GM12878 (cell line): ENCODE data around the gene MMP14. TPM values are rescaled to one million over a fixed set of nuclear protein-coding genes. Genes with fewer than 3 reads are reported as not detected.

ENCODE experiments used
- ATAC-seq: fragments of 200-7000 bp; cut with Tn5 transposase; 3 replicates; pipeline ENCODE4 v1.9.1; 2020; ENCODE audit warnings: mild to moderate bottlenecking, moderate library complexity
- BruUV-seq: library from RNA; stranded (reverse); fragments of 400-500 nt; replicated peaks from 2 replicates; lab custom pipeline; 2021; lab: Mats Ljungman, UMichigan
- CTCF ChIA-PET: fragments of 300-600 bp; sonication (Branson Sonifier 250); formaldehyde crosslinking; extraction: SDS; loops from one replicate; lab custom pipeline; 2021; ENCODE audit warnings: inconsistent platforms; lab: Yijun Ruan, JAX
- POLR2A ChIA-PET: fragments of 350-600 bp; formaldehyde crosslinking; extraction: SDS; loops from one replicate; lab custom pipeline; 2021; ENCODE audit warnings: inconsistent platforms; lab: Charles Lee
- RAD21 ChIA-PET: fragments of 300-600 bp; sonication (Branson Sonifier 250); formaldehyde crosslinking; loops from one replicate; lab custom pipeline; 2023; ENCODE audit warnings: antibody characterized with exemption; ENCODE audit not compliant: unreplicated experiment; lab: Charles Lee
- SMC1A ChIA-PET: fragments of 300-600 bp; sonication (Branson Sonifier 250); formaldehyde crosslinking; loops from one replicate; lab custom pipeline; 2023; ENCODE audit not compliant: unreplicated experiment, uncharacterized antibody; lab: Charles Lee
- DNase-seq: peaks from one replicate; pipeline ENCODE4 v3.0.0-alpha.2; 2011; ENCODE audit warnings: low read depth, low spot score
- FAIRE-seq: peaks from 3 replicates; lab custom pipeline; 2011; peaks lifted over from hg19 to GRCh38; lab: Jason Lieb, UNC
- H2AFZ ChIP-seq: 2 replicates; pipeline ENCODE4 v1.6.0; 2011; ENCODE audit warnings: low read depth, low read length, control low read depth; ENCODE audit not compliant: control insufficient read depth
- H3K27ac ChIP-seq: 2 replicates; pipeline ENCODE4 v1.5.1; 2011; ENCODE audit warnings: control low read depth; ENCODE audit not compliant: control insufficient read depth, insufficient read depth
- H3K27me3 ChIP-seq, 2 experiments: replicated peaks in 1 of 2; 2 replicates each; pipeline versions ENCODE4 v1.6.0 to v1.6.1; 2011; ENCODE audit warnings: low read length in 1 of 2; ENCODE audit not compliant: control insufficient read depth in 2 of 2, insufficient read depth in 2 of 2
- H3K36me3 ChIP-seq, 2 experiments: 2 replicates each; pipeline ENCODE4 v1.5.1; 2011; ENCODE audit warnings: low read length in 1 of 2; ENCODE audit not compliant: control insufficient read depth in 2 of 2, insufficient read depth in 2 of 2
- H3K4me1 ChIP-seq: 2 replicates; pipeline ENCODE4 v1.6.1; 2011; ENCODE audit warnings: mild to moderate bottlenecking, low read length, moderate library complexity, mixed read lengths; ENCODE audit not compliant: control insufficient read depth, insufficient read depth
- H3K4me2 ChIP-seq: 2 replicates; pipeline ENCODE4 v1.6.0; 2011; ENCODE audit warnings: control low read depth; ENCODE audit not compliant: control insufficient read depth, insufficient read depth
- H3K4me3 ChIP-seq: fragments of 200-600 bp; sonication (generic); 2 replicates; pipeline ENCODE4 v1.5.1; 2016
- H3K79me2 ChIP-seq: 2 replicates; pipeline ENCODE4 v1.6.0; 2011; ENCODE audit warnings: low read length; ENCODE audit not compliant: control insufficient read depth, insufficient read depth
- H3K9ac ChIP-seq: 2 replicates; pipeline ENCODE4 v1.8.0; 2011; ENCODE audit warnings: low read length, control low read depth, mixed read lengths; ENCODE audit not compliant: control insufficient read depth, insufficient read depth
- H3K9me3 ChIP-seq: replicated peaks from 3 replicates; pipeline ENCODE4 v1.5.1; 2011; ENCODE audit warnings: mild to moderate bottlenecking, low read length; ENCODE audit not compliant: control insufficient read depth, insufficient read depth
- H4K20me1 ChIP-seq: 2 replicates; pipeline ENCODE4 v1.6.0; 2011; ENCODE audit not compliant: control insufficient read depth, insufficient read depth
- CBX3 ChIP-seq: fragments of 200-600 bp; sonication (generic); IDR thresholded peaks from 2 replicates; pipeline ENCODE4 v1.6.1; 2016; ENCODE audit warnings: low read depth, borderline replicate concordance
- FOXK2 ChIP-seq: fragments of 450-650 bp; IDR thresholded peaks from 2 replicates; pipeline ENCODE4 v1.6.1; 2017; ENCODE audit warnings: mild to moderate bottlenecking, moderate library complexity
- JUNB ChIP-seq: IDR thresholded peaks from 2 replicates; pipeline ENCODE4 v1.6.1; 2016; ENCODE audit warnings: antibody characterized with exemption, mild to moderate bottlenecking
- KAT2A ChIP-seq: conservative IDR thresholded peaks from 2 replicates; pipeline ENCODE4 v1.6.1; 2011; ENCODE audit warnings: low read depth, low read length; ENCODE audit not compliant: control insufficient read depth
- KDM1A ChIP-seq: fragments of 200-600 bp; sonication (generic); IDR thresholded peaks from 2 replicates; pipeline ENCODE4 v1.6.1; 2016; ENCODE audit warnings: borderline replicate concordance
- MTA3 ChIP-seq: IDR thresholded peaks from 2 replicates; pipeline ENCODE4 v1.6.1; 2012; ENCODE audit warnings: low read length, inconsistent platforms, borderline replicate concordance
- MYB ChIP-seq: fragments of 150-350 bp; IDR thresholded peaks from 2 replicates; pipeline ENCODE4 v1.6.1; 2014; ENCODE audit warnings: mild to moderate bottlenecking, low read depth, low read length, borderline replicate concordance
- POLR2AphosphoS2 ChIP-seq: IDR thresholded peaks from 2 replicates; pipeline ENCODE4 v1.6.1; 2011; ENCODE audit warnings: low read depth, mild to moderate bottlenecking, low read length, improper control_type of control experiment, moderate library complexity
- RAD21 ChIP-seq: IDR thresholded peaks from 2 replicates; pipeline ENCODE4 v1.6.1; 2011; ENCODE audit warnings: mild to moderate bottlenecking, low read depth, low read length, moderate library complexity; ENCODE audit not compliant: insufficient read depth
- RBBP5 ChIP-seq: fragments of 200-600 bp; sonication (generic); conservative IDR thresholded peaks from 2 replicates; pipeline ENCODE4 v1.6.1; 2016
- RCOR1 ChIP-seq: conservative IDR thresholded peaks from 2 replicates; pipeline ENCODE4 v1.6.1; 2012; ENCODE audit warnings: low read depth, low read length, improper control_type of control experiment
- STAT1 ChIP-seq: fragments of 450-650 bp; conservative IDR thresholded peaks from 2 replicates; pipeline ENCODE4 v1.6.1; 2014; ENCODE audit warnings: antibody characterized with exemption, mild to moderate bottlenecking
- ZNF24 ChIP-seq: fragments of 450-650 bp; IDR thresholded peaks from 2 replicates; pipeline ENCODE4 v1.6.1; 2017; ENCODE audit warnings: antibody characterized with exemption, mild to moderate bottlenecking
- WGBS: methylation state at CpG from one replicate; pipeline ENCODE4 v1.1.6; 2016; ENCODE audit warnings: low lambda C conversion rate; ENCODE audit not compliant: insufficient replicate concordance, insufficient coverage; ENCODE audit errors: missing lambda C conversion rate; 5-methylcytosine and 5-hydroxymethylcytosine counted together
- in situ Hi-C: fragments of 300-500 bp; cut with MboI; formaldehyde crosslinking; loops from 9 replicates; pipeline ENCODE4 v1.14.3; 2018; ENCODE audit warnings: mixed read lengths
- intact Hi-C: fragments of 100-400 bp; cut with micrococcal nuclease; formaldehyde crosslinking; loops from one replicate; pipeline ENCODE4 v1.14.2; 2022; ENCODE audit not compliant: unreplicated experiment
- polyA plus RNA-seq, 11 experiments: library from polyadenylated mRNA; depleted of rRNA in 4 of 11; unstranded in 6 of 11; stranded (reverse) in 5 of 11; fragments of >200 nt; fragmentation: Nextera tagmentation in 4 of 11; fragmentation: Illumina TruSeq in 1 of 11; extraction: Ambion mirVana in 4 of 11; extraction: Trizol in 1 of 11; gene quantifications; 1 replicate in 1 of 11; 2 replicates in 10 of 11; pipeline versions ENCODE4 v1.2.1 to v1.2.3, GENCODE V29; 2011 to 2016; ENCODE audit warnings: inconsistent platforms in 2 of 11, missing spikeins in 2 of 11, low read depth in 1 of 11
- total RNA-seq, 4 experiments: library from RNA; depleted of rRNA in 3 of 4; stranded (reverse); fragments of >200 nt in 3 of 4; fragmentation: Illumina TruSeq in 1 of 4; extraction: Trizol in 1 of 4; gene quantifications; 2 replicates each; pipeline versions ENCODE4 v1.2.1 to v1.2.3, GENCODE V29; 2013 to 2021
- TF ChIP-seq, protein P1 (sequence below): fragments of 450-650 bp; formaldehyde crosslinking; IDR thresholded peaks from 2 replicates; pipeline ENCODE4 v1.5.0; 2022; ENCODE audit warnings: mild to moderate bottlenecking, missing genetic modification characterization
- TF ChIP-seq, protein P2 (sequence below): IDR thresholded peaks from 2 replicates; pipeline ENCODE4 v1.6.1; 2012; ENCODE audit warnings: low read length, inconsistent platforms
- TF ChIP-seq, protein P3 (sequence below): fragments of 450-650 bp; IDR thresholded peaks from 2 replicates; pipeline ENCODE4 v1.6.1; 2014; ENCODE audit warnings: mild to moderate bottlenecking

Gene MMP14
- total and polyA plus RNA-seq, 10 of the 15 experiments (the other 5 are each of a cell fraction or from before 2014, with no cell fraction given): 0.31 to 1.9 (median 0.70) TPM; not detected in 2

DNA sequence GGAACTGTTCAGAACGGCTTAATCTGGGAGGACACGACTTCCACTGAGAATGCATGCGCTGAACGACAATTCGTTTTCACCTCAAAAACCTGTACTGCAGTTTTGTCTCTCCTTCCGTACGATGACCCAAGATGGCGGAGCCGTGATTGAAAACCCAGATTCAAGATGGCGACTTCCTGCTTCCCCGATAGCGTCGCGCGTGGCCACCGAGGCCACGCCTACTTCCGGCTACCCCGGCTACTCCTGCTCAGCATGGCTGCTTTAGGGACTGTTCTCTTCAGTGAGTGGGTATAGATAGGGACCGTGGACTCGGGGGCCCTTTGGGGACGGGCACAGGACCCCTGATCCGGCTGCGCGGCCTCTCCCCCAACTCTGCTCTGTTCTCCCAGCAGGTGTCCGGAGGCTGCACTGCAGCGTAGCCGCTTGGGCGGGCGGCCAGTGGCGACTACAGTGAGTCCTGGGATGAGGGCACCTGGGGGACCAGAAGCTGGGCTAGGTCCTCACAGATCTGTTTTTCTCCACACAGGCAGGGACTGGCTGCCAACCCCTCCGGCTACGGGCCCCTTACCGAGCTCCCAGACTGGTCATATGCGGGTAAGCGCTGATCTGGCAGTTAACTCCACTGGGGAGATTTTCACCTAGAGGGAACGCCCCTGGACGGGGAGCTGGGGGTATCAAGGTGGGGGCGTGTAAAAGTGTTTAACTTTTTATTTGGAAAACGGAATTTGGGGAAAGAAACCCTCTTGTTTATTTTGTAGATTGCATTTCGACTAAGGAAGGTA lies 6.5 kb upstream of the MMP14 start, which contains the start of gene MRPL52 (continued):
- TF ChIP-seq, protein P1, sequence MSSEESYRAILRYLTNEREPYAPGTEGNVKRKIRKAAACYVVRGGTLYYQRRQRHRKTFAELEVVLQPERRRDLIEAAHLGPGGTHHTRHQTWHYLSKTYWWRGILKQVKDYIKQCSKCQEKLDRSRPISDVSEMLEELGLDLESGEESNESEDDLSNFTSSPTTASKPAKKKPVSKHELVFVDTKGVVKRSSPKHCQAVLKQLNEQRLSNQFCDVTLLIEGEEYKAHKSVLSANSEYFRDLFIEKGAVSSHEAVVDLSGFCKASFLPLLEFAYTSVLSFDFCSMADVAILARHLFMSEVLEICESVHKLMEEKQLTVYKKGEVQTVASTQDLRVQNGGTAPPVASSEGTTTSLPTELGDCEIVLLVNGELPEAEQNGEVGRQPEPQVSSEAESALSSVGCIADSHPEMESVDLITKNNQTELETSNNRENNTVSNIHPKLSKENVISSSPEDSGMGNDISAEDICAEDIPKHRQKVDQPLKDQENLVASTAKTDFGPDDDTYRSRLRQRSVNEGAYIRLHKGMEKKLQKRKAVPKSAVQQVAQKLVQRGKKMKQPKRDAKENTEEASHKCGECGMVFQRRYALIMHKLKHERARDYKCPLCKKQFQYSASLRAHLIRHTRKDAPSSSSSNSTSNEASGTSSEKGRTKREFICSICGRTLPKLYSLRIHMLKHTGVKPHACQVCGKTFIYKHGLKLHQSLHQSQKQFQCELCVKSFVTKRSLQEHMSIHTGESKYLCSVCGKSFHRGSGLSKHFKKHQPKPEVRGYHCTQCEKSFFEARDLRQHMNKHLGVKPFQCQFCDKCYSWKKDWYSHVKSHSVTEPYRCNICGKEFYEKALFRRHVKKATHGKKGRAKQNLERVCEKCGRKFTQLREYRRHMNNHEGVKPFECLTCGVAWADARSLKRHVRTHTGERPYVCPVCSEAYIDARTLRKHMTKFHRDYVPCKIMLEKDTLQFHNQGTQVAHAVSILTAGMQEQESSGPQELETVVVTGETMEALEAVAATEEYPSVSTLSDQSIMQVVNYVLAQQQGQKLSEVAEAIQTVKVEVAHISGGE (CRISPR knock-in tag): no peak
- TF ChIP-seq POLR2AphosphoS2: no peak
- no peak for TF ChIP-seq MYB
- TF ChIP-seq KDM1A: no peak
- TF ChIP-seq KAT2A: no peak
- no peak for TF ChIP-seq CBX3

- intact Hi-C loops: no loop called here
- H2AFZ ChIP-seq: no peak overlapping the region
- H4K20me1 ChIP-seq: no peaks in the 10 kb centered on the region
- no peak for FAIRE-seq
- SMC1A ChIA-PET: interaction anchor here (0.6 to 1.4 kb wide), 12 partner anchors 9 to 171 kb away, joined by 3 to 13 read pairs (median 3); no protein-coding TSS in a partner anchor
- H3K36me3 ChIP-seq: peaks cover 0 to 11% of the 10 kb centered on the region in 2 experiments; a peak in 2 of 4 replicates
- peak overlapping the region; percentile 68 for H3K4me2 ChIP-seq
- ATAC-seq: peak; percentile 24
- RAD21 ChIA-PET: interaction anchor here (0.9 to 2.5 kb wide), 11 partner anchors 9 to 259 kb away, joined by 3 to 7 read pairs (median 4); no protein-coding TSS in a partner anchor
- H3K27ac ChIP-seq: peak overlapping the region; percentile 41
- 31% methylated on average over 3 of the region's 3 CpGs for WGBS
- H3K79me2 ChIP-seq: peaks cover 13% of the 10 kb centered on the region
- no peaks in the 10 kb centered on the region for H3K9me3 ChIP-seq
- H3K27me3 ChIP-seq: no peaks in the 10 kb centered on the region
- H3K4me1 ChIP-seq: peaks cover 9% of the 10 kb centered on the region
- DNase-seq: no peak
- in situ Hi-C loops: no loop called here
- TSS peak; percentile 91 for BruUV-seq
- CTCF ChIA-PET: interaction anchor here (0.6 to 6.4 kb wide), 15 partner anchors 9 to 260 kb away, joined by 3 to 55 read pairs (median 3); partner anchors contain the start of genes HAUS4, LRP10 and OXA1L
- peak overlapping the region; percentile 78 for H3K9ac ChIP-seq
- H3K4me3 ChIP-seq: peak overlapping the region; percentile 98
- POLR2A ChIA-PET: interaction anchor here (0.6 to 1.6 kb wide), 8 partner anchors 8 to 181 kb away, joined by 3 to 5 read pairs (median 3); partner anchors contain the start of gene OXA1L
- TF ChIP-seq JUNB: no peak
- no peak for TF ChIP-seq ZNF24
- TF ChIP-seq STAT1: no peak
- no peak for TF ChIP-seq FOXK2
- no peak for TF ChIP-seq RCOR1
- TF ChIP-seq MTA3: no peak
- no peak for TF ChIP-seq RAD21
- no peak for TF ChIP-seq RBBP5
- TF ChIP-seq, protein P2, sequence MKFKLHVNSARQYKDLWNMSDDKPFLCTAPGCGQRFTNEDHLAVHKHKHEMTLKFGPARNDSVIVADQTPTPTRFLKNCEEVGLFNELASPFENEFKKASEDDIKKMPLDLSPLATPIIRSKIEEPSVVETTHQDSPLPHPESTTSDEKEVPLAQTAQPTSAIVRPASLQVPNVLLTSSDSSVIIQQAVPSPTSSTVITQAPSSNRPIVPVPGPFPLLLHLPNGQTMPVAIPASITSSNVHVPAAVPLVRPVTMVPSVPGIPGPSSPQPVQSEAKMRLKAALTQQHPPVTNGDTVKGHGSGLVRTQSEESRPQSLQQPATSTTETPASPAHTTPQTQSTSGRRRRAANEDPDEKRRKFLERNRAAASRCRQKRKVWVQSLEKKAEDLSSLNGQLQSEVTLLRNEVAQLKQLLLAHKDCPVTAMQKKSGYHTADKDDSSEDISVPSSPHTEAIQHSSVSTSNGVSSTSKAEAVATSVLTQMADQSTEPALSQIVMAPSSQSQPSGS: no peak
- TF ChIP-seq, protein P3, sequence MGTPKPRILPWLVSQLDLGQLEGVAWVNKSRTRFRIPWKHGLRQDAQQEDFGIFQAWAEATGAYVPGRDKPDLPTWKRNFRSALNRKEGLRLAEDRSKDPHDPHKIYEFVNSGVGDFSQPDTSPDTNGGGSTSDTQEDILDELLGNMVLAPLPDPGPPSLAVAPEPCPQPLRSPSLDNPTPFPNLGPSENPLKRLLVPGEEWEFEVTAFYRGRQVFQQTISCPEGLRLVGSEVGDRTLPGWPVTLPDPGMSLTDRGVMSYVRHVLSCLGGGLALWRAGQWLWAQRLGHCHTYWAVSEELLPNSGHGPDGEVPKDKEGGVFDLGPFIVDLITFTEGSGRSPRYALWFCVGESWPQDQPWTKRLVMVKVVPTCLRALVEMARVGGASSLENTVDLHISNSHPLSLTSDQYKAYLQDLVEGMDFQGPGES: no peak
Observed at GRCh38 chr14:22830443-22831010, 5.9 kb upstream of the MMP14 start.
